ENCODE data around the gene KCNC1.

Gene KCNC1

GRCh38 chr11:17753153-17753552 lies 18.6 kb downstream of the KCNC1 start:
- DNase-seq (ENCODE audit: low read depth), result no peak

GRCh38 chr11:17753641-17754040 lies 19.1 kb downstream of the KCNC1 start:
- DNase-seq (ENCODE audit: low read depth), result no peak

DNA sequence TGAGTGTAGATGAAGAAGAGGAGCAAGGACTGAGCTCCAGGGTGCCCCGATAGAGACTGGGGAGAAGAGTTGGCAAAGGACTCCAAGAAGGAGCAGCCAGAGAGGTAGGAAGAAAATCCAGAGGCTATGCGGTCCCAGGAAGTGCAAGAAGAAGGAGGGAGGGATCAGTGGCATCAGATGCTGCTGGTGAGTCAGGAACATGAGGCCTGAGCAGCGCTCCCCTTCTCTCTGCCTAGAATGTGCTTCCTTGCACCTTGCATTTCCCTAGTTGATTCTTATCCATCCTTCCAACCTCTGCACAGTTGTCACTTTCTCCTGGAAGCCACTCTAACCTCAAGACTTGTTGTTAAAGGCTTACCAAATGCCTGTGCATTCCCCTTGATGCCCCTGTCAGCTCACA lies 21.3 kb downstream of the KCNC1 start:
- DNase-seq (ENCODE audit: low read depth), result no peak

DNA sequence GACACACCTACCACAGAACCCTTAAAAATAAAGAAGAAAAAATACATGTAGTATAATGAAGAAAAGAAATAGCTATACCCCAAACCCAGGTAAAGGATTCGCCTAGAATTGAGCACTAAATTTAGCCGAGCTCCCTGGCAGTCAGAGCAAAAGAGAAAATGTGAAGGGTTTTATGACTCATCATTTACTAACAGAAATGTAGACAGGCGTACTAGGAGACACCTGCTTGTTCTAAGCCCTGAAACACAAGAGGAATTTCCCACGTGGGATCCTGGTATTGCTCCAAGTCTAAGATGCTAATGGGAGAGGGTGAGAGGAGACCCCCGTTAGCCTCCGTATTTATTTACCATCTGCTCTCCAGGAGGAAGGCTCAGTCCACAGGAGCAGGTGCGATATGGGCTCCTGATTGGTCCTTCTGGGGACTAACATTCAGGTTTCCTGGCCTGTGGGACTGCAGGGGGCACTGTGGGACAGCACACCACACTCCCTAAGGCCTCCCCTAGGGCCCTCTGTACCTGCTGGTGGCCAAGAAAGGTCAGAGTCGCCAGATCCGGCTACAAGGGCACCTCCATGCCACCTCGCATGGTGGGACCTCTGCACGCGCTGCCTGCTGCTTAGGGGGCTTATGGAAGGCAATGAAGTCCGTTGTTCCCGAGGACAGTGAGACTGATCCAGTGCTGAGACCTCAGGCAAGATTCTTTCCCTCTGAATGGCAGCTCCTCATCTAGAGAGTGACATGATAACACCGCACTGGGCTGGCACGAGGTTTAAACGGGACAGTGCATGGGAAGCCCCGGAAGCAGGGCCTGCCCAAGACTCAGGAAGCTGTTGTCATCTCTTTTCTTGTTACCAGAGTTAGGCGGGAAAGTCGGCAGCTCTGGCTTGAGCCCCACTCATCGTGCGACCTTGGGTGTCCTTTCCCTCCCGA lies 25.8 kb downstream of the KCNC1 start:
- DNase-seq (ENCODE audit: low read depth), result peak; percentile 17

DNA sequence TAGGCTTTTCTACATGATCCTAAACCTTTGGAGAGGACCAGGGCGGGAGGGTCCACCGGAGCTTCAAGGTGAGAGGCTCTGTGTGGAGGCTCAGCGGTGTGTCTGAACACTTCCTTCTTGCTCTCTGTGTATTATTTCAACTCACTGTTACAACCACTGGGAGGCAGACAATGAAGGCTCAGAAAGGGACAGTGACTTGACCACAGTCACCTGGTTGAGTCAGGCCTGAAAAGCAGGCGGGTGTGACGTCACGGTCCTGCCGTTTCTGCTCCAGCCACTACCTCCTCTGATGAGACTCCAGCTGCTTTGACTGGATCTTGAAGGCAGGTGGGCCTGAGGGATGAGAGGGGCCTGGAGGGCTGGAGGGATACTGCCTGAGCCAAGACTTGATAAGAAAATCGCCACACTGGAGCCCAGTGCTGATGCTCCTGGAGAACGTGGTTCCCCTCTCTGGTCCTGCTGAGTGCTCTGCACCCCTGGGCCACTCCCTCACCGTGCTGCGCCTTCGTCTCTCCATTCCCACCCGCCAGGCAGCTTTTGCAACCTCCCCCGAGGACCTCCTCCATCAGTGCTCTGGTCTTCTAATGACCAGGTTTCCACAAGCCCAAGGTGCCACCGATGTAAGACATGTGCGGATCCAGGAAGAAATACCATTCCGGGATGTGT lies 27.9 kb downstream of the KCNC1 start:
- no peak for DNase-seq (ENCODE audit: low read depth)

- no peak for DNase-seq (ENCODE audit: low read depth)
Observed at GRCh38 chr11:17763244-17763643, 28.7 kb downstream of the KCNC1 start.

- DNase-seq (ENCODE audit: low read depth), result no peak
Observed at GRCh38 chr11:17763703-17764102, 29.1 kb downstream of the KCNC1 start.

- DNase-seq (ENCODE audit: low read depth), result no peak
Observed at GRCh38 chr11:17764446-17765218, 30.1 kb downstream of the KCNC1 start.

DNA sequence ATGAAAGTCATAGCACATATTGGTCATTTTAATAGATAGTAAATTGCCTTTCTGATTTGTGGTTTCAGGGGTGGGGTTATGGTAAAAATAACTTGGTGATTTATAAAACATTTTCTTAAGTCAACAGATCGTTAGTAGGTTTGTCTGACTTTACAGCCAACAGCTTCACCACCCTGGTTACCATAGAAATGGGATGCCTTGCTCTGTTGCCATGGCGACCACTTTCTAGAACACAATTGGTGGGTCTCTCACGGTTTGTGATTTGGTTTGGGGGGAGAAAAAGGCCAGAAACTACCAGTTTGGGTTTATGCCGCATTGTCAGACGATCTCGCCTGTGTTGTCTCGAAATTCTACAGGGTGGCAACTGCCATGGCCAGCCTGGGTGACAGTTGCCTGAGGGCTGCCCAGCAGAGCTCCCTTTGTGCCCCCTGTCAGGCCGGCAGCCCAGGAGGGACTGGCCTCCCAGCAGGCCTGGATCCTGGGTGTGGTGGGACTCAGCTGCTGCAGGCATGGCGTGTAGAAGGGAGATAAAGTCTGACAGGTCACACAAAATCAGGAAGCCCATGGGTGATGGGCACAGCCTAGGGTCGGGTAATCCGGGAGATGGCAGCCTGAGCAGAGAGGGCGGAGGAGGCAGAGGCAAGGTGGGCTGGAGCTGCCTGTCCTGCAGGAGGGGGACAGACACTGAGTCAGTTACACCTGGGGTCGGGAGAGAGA lies 30.9 kb downstream of the KCNC1 start:
- DNase-seq (ENCODE audit: low read depth), result no peak

DNA sequence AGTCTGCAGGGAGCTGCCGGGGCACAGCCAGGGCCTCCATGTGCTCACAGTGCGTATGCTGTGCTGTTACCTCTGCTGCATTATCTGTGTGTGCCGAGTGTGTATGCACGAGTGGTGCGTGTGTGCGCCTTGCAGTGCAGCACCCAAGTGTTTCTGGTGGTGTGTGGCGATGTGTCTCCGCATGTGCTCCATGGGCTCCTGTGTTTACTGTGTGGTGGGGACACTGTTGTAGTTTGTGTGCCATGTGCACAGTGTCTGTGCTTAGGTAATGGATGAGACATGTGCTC lies 31.4 kb downstream of the KCNC1 start:
- DNase-seq (ENCODE audit: low read depth), result no peak

- DNase-seq (ENCODE audit: low read depth), result no peak
Observed at GRCh38 chr11:17766590-17766989, 32.0 kb downstream of the KCNC1 start.

DNA sequence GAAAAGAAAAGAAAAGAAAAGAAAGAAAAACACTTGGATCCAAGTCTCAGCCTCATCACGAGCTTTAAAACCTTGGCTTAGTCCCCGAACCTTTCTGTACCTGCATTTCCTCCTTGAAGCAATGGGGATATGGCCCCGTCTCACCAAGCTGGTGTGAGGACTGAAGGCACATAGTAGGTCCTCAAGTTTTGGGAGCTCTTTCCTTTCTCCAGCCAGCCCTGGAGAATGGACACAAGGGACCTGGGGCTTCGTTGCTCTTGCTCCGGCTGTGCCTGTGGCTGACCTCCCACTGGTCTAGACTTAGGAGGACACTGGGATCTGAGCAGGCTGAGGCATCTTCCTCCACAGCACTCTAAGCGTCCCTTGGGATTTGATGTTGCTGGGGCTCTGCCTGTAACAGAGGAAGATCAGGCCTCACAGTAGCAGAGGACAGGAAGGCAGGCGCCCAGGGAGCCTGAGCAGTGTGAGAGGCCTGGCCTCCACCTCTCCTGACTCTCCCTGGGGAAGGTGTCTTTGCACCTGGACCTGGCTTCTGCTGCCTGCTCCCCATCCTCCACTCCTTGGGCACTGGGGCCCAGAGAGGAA lies 32.8 kb downstream of the KCNC1 start:
- DNase-seq (ENCODE audit: low read depth), result no peak

- DNase-seq (ENCODE audit: low read depth), result no peak
Observed at GRCh38 chr11:17767914-17768313, 33.3 kb downstream of the KCNC1 start.

- DNase-seq (ENCODE audit: low read depth), result no peak
Observed at GRCh38 chr11:17768547-17768946, 34.0 kb downstream of the KCNC1 start.

DNA sequence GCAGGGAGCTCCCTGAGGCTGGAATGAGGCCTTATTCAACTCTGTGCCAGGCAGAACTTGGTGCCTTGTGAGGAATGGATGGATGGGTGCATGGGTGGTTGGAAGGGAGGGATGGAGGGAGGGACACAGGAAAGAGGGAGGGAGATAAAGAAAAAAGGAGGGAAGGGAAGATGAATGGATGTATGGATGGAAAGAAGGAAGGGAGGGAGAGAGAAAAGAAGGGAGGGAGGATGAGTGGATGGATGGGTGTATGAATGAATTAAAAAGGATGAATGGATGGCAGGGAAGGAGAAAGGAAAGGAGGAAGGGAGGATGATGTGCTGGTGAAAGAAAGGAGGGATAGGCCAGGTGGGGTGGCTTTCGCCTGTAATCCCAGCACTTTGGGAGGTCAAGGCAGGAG lies 34.6 kb downstream of the KCNC1 start:
- DNase-seq (ENCODE audit: low read depth), result no peak

DNA sequence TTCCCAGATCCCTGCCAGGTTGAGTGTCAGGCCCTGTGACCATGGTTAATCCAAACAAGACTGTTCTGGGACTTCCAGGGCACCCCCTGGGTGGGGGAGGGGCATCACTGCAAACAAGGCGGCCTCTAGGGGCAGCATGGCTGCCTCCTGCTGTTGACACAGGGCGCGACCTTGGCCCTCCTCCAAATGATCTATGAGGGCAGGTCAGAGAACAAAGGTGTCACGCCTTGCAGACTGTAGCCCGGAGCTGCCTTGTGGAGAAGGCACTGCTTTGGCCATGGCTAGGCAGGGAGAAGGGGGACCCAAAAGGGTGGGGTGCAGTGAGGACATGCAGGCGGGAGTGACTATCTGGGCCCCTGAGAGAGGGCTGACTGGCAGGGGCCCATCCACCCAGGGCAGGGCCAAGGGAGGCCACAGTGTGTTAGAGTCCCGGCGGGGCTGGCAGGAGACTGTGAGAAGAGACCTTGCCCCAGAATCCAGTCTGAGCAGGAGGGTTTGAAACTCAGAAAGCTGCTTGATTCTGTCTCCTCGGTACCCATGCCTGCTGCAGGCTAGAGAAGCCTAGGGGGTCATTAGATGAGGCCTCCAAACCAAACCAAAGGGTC lies 35.6 kb downstream of the KCNC1 start:
- DNase-seq (ENCODE audit: low read depth), result no peak

GRCh38 chr11:17770917-17771316 lies 36.3 kb downstream of the KCNC1 start:
- DNase-seq (ENCODE audit: low read depth), result no peak

- no peak for DNase-seq (ENCODE audit: low read depth)
Observed at GRCh38 chr11:17771415-17771814, 36.8 kb downstream of the KCNC1 start.

DNA sequence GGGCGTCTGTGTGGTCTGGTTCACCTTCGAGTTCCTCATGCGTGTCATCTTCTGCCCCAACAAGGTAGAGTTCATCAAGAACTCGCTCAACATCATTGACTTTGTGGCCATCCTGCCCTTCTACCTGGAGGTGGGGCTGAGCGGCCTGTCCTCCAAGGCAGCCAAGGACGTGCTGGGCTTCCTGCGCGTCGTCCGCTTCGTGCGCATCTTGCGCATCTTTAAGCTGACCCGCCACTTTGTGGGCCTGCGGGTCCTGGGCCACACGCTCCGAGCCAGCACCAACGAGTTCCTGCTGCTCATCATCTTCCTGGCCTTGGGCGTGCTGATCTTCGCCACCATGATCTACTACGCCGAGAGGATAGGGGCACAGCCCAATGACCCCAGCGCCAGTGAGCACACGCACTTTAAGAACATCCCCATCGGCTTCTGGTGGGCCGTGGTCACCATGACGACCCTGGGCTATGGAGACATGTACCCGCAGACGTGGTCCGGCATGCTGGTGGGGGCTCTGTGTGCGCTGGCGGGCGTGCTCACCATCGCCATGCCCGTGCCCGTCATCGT lies 37.3 kb downstream of the KCNC1 start:
- DNase-seq (ENCODE audit: low read depth), result no peak

GRCh38 chr11:17772704-17773600 lies 38.4 kb downstream of the KCNC1 start:
- no peak for DNase-seq (ENCODE audit: low read depth)

All from fibroblast of the conjunctiva (primary cell).